ENCODE measurements around the gene LTBP2.

DNA sequence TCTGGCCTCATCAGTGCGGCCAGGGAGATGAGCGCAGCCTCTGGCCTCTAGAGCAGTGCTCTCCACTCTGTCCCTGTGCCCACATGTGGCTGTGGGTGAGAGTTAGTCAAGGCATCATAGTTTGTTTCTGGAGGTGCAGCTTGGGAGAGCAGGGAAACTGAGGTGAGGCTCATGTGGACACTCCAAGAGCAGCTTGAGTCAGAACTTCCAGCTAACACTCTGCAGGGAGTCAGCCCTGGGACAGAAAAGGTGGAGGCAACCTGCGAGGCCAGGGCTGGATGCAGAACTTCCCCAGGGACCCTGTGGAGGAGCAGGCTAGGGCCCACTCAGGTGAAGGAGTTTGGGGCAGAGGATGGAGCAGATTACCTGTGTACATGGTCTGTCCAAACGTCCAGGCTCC lies 107.6 kb downstream of the LTBP2 start:
- TF ChIP-seq, protein P1, sequence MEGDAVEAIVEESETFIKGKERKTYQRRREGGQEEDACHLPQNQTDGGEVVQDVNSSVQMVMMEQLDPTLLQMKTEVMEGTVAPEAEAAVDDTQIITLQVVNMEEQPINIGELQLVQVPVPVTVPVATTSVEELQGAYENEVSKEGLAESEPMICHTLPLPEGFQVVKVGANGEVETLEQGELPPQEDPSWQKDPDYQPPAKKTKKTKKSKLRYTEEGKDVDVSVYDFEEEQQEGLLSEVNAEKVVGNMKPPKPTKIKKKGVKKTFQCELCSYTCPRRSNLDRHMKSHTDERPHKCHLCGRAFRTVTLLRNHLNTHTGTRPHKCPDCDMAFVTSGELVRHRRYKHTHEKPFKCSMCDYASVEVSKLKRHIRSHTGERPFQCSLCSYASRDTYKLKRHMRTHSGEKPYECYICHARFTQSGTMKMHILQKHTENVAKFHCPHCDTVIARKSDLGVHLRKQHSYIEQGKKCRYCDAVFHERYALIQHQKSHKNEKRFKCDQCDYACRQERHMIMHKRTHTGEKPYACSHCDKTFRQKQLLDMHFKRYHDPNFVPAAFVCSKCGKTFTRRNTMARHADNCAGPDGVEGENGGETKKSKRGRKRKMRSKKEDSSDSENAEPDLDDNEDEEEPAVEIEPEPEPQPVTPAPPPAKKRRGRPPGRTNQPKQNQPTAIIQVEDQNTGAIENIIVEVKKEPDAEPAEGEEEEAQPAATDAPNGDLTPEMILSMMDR (tag by site-specific recombination; IDR thresholded peaks at IDR 0.05) = no peak
- TF ChIP-seq, protein P2, sequence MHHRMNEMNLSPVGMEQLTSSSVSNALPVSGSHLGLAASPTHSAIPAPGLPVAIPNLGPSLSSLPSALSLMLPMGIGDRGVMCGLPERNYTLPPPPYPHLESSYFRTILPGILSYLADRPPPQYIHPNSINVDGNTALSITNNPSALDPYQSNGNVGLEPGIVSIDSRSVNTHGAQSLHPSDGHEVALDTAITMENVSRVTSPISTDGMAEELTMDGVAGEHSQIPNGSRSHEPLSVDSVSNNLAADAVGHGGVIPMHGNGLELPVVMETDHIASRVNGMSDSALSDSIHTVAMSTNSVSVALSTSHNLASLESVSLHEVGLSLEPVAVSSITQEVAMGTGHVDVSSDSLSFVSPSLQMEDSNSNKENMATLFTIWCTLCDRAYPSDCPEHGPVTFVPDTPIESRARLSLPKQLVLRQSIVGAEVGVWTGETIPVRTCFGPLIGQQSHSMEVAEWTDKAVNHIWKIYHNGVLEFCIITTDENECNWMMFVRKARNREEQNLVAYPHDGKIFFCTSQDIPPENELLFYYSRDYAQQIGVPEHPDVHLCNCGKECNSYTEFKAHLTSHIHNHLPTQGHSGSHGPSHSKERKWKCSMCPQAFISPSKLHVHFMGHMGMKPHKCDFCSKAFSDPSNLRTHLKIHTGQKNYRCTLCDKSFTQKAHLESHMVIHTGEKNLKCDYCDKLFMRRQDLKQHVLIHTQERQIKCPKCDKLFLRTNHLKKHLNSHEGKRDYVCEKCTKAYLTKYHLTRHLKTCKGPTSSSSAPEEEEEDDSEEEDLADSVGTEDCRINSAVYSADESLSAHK (tag by site-specific recombination; IDR thresholded peaks at IDR 0.05) = no peak
- TF ChIP-seq ZNF138 (tag by site-specific recombination; IDR thresholded peaks at IDR 0.05; ENCODE audit: borderline replicate concordance) (no peak), ZNF202 (tag by site-specific recombination; IDR thresholded peaks at IDR 0.05; ENCODE audit: borderline replicate concordance) (no peak), ZNF2 (tag by site-specific recombination; IDR thresholded peaks at IDR 0.05) (no peak), ZNF596 (tag by site-specific recombination; IDR thresholded peaks at IDR 0.05) (no peak), ZNF274 (IDR thresholded peaks at IDR 0.05; ENCODE audit: low read length) (no peak), ZNF274 (tag by site-specific recombination; IDR thresholded peaks at IDR 0.05; ENCODE audit: borderline replicate concordance) (no peak), KLF10 (tag by site-specific recombination; IDR thresholded peaks at IDR 0.05) (no peak)
- TF ChIP-seq, protein P3, sequence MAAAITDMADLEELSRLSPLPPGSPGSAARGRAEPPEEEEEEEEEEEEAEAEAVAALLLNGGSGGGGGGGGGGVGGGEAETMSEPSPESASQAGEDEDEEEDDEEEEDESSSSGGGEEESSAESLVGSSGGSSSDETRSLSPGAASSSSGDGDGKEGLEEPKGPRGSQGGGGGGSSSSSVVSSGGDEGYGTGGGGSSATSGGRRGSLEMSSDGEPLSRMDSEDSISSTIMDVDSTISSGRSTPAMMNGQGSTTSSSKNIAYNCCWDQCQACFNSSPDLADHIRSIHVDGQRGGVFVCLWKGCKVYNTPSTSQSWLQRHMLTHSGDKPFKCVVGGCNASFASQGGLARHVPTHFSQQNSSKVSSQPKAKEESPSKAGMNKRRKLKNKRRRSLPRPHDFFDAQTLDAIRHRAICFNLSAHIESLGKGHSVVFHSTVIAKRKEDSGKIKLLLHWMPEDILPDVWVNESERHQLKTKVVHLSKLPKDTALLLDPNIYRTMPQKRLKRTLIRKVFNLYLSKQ (tag by site-specific recombination; IDR thresholded peaks at IDR 0.05; ENCODE audit: borderline replicate concordance) = no peak
- TF ChIP-seq, protein P4, sequence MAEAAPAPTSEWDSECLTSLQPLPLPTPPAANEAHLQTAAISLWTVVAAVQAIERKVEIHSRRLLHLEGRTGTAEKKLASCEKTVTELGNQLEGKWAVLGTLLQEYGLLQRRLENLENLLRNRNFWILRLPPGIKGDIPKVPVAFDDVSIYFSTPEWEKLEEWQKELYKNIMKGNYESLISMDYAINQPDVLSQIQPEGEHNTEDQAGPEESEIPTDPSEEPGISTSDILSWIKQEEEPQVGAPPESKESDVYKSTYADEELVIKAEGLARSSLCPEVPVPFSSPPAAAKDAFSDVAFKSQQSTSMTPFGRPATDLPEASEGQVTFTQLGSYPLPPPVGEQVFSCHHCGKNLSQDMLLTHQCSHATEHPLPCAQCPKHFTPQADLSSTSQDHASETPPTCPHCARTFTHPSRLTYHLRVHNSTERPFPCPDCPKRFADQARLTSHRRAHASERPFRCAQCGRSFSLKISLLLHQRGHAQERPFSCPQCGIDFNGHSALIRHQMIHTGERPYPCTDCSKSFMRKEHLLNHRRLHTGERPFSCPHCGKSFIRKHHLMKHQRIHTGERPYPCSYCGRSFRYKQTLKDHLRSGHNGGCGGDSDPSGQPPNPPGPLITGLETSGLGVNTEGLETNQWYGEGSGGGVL (tag by site-specific recombination; IDR thresholded peaks at IDR 0.05) = no peak
- TF ChIP-seq, protein P5, sequence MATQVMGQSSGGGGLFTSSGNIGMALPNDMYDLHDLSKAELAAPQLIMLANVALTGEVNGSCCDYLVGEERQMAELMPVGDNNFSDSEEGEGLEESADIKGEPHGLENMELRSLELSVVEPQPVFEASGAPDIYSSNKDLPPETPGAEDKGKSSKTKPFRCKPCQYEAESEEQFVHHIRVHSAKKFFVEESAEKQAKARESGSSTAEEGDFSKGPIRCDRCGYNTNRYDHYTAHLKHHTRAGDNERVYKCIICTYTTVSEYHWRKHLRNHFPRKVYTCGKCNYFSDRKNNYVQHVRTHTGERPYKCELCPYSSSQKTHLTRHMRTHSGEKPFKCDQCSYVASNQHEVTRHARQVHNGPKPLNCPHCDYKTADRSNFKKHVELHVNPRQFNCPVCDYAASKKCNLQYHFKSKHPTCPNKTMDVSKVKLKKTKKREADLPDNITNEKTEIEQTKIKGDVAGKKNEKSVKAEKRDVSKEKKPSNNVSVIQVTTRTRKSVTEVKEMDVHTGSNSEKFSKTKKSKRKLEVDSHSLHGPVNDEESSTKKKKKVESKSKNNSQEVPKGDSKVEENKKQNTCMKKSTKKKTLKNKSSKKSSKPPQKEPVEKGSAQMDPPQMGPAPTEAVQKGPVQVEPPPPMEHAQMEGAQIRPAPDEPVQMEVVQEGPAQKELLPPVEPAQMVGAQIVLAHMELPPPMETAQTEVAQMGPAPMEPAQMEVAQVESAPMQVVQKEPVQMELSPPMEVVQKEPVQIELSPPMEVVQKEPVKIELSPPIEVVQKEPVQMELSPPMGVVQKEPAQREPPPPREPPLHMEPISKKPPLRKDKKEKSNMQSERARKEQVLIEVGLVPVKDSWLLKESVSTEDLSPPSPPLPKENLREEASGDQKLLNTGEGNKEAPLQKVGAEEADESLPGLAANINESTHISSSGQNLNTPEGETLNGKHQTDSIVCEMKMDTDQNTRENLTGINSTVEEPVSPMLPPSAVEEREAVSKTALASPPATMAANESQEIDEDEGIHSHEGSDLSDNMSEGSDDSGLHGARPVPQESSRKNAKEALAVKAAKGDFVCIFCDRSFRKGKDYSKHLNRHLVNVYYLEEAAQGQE (tag by site-specific recombination; IDR thresholded peaks at IDR 0.05) = no peak
